ENCODE results near the gene HES5. TPM values are rescaled to one million over a fixed set of nuclear protein-coding genes. Genes with fewer than 3 reads are reported as not detected.

Gene HES5
- total and polyA plus RNA-seq, 2 of the 13 experiments (the other 11 are each of a cell fraction or from before 2014, with no cell fraction given), result not detected

DNA sequence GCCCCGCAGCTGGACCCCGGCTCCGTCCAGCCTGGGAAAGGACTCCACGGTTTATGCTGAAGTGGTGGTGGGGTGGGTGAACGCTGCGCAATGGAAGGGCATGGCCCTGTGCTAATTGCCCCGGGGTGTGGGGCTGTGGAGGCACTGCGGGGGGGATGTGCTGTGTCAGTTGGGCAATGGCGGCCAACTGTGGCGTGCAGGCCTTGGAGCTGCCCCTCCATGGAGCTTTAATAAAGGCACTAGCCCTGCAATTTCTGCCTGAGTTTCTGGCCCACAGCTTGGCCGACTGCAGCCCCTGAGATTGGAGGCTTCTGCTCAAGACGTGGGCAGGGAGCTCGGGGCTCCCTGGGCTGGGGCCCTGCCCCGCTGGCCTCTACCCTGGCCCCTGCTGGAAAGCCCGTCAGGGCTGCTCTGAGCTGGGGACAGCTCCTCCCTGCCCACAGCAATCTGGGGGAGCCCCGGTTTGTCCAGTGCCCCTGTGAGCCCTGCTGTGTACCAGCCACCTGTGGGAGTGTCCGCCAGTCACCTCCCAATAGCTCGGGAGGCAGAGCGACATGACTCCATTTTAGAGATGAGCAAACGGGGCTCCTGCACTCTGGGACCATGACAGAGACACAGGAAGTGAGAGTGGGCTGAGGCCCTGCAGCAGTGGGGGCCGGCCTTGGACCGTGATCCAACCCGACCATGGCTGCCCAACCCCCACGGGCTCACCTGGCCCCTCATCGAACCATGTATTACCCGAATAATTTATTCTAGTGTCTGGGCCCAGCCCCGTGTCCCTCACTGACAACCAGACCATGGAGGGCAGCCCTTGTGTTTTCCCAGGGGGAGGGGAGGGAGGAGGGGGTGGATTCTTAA lies 17.4 kb upstream of the HES5 start (continued):
- TF ChIP-seq, protein P1, sequence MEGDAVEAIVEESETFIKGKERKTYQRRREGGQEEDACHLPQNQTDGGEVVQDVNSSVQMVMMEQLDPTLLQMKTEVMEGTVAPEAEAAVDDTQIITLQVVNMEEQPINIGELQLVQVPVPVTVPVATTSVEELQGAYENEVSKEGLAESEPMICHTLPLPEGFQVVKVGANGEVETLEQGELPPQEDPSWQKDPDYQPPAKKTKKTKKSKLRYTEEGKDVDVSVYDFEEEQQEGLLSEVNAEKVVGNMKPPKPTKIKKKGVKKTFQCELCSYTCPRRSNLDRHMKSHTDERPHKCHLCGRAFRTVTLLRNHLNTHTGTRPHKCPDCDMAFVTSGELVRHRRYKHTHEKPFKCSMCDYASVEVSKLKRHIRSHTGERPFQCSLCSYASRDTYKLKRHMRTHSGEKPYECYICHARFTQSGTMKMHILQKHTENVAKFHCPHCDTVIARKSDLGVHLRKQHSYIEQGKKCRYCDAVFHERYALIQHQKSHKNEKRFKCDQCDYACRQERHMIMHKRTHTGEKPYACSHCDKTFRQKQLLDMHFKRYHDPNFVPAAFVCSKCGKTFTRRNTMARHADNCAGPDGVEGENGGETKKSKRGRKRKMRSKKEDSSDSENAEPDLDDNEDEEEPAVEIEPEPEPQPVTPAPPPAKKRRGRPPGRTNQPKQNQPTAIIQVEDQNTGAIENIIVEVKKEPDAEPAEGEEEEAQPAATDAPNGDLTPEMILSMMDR (CRISPR knock-in tag; IDR thresholded peaks at IDR 0.05), result no peak
- TF ChIP-seq, protein P2, sequence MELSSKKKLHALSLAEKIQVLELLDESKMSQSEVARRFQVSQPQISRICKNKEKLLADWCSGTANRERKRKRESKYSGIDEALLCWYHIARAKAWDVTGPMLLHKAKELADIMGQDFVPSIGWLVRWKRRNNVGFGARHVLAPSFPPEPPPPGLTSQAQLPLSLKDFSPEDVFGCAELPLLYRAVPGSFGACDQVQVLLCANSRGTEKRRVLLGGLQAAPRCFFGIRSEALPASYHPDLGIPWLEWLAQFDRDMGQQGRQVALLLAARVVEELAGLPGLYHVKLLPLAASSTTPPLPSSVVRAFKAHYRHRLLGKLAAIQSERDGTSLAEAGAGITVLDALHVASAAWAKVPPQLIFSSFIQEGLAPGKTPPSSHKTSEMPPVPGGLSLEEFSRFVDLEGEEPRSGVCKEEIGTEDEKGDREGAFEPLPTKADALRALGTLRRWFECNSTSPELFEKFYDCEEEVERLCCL (CRISPR knock-in tag; IDR thresholded peaks at IDR 0.05; ENCODE audit: borderline replicate concordance), result no peak
- TF ChIP-seq TBX2 (CRISPR knock-in tag; IDR thresholded peaks at IDR 0.05; ENCODE audit: borderline replicate concordance) (no peak; the same call in 1 of the 2 replicates), MEF2D (CRISPR knock-in tag; IDR thresholded peaks at IDR 0.05) (no peak), ARID5B (CRISPR knock-in tag; IDR thresholded peaks at IDR 0.05) (no peak), ZNF354B (CRISPR knock-in tag; IDR thresholded peaks at IDR 0.05) (no peak), LCORL (IDR thresholded peaks at IDR 0.05) (no peak), LCORL (CRISPR knock-in tag; IDR thresholded peaks at IDR 0.05) (0 out of 2 replicates have a peak, but pooled peaks have one; percentile 6), ZFX (CRISPR knock-in tag; IDR thresholded peaks at IDR 0.05; ENCODE audit: low read depth) (no peak; the same call in 1 of the 2 replicates), ZC3H4 (CRISPR knock-in tag; IDR thresholded peaks at IDR 0.05; ENCODE audit: borderline replicate concordance) (no peak)
- TF ChIP-seq, protein P3, sequence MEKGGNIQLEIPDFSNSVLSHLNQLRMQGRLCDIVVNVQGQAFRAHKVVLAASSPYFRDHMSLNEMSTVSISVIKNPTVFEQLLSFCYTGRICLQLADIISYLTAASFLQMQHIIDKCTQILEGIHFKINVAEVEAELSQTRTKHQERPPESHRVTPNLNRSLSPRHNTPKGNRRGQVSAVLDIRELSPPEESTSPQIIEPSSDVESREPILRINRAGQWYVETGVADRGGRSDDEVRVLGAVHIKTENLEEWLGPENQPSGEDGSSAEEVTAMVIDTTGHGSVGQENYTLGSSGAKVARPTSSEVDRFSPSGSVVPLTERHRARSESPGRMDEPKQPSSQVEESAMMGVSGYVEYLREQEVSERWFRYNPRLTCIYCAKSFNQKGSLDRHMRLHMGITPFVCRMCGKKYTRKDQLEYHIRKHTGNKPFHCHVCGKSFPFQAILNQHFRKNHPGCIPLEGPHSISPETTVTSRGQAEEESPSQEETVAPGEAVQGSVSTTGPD (CRISPR knock-in tag; IDR thresholded peaks at IDR 0.05), result no peak

Measured in HepG2 (cell line).